Thyroid gland (tissue), 4 donors: ENCODE results near the gene OPN3.

ENCODE experiments used
- POLR2A ChIP-seq, 2 donors: fragments of 450-650 bp; IDR thresholded peaks; one replicate each; pipeline ENCODE4 v1.6.1; 2017; ENCODE audit warnings: antibody characterized with exemption in 2 of 2, mild to moderate bottlenecking in 2 of 2, moderate library complexity in 1 of 2
- TF ChIP-seq, protein P1 (sequence below), 6 experiments: fragments of 200-600 bp in 3 of 6; fragments of 450-650 bp in 3 of 6; sonication (generic) in 3 of 6; IDR thresholded peaks; one replicate each; pipeline ENCODE4 v1.5.1; 2016 to 2019; ENCODE audit warnings: antibody characterized with exemption in 6 of 6, mild to moderate bottlenecking in 2 of 6, inconsistent platforms in 1 of 6, moderate library complexity in 1 of 6

- TF ChIP-seq, protein P1, sequence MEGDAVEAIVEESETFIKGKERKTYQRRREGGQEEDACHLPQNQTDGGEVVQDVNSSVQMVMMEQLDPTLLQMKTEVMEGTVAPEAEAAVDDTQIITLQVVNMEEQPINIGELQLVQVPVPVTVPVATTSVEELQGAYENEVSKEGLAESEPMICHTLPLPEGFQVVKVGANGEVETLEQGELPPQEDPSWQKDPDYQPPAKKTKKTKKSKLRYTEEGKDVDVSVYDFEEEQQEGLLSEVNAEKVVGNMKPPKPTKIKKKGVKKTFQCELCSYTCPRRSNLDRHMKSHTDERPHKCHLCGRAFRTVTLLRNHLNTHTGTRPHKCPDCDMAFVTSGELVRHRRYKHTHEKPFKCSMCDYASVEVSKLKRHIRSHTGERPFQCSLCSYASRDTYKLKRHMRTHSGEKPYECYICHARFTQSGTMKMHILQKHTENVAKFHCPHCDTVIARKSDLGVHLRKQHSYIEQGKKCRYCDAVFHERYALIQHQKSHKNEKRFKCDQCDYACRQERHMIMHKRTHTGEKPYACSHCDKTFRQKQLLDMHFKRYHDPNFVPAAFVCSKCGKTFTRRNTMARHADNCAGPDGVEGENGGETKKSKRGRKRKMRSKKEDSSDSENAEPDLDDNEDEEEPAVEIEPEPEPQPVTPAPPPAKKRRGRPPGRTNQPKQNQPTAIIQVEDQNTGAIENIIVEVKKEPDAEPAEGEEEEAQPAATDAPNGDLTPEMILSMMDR (IDR thresholded peaks at IDR 0.05): no peak
- no peak for TF ChIP-seq POLR2A (IDR thresholded peaks at IDR 0.05)
These were observed 92.2 kb downstream of the OPN3 start for GRCh38 chr1:241548008-241548407.
